ENCODE measurements around the gene PARM1. TPM values are rescaled to one million over a fixed set of nuclear protein-coding genes. Genes with fewer than 3 reads are reported as not detected.

The PARM1 gene
- total and polyA plus RNA-seq, 2 experiments from 2014 or later: 4.9 to 10.4 TPM

- H3K4me3 Mint-ChIP-seq: no peak overlapping the region
- H3K4me1 Mint-ChIP-seq: peaks cover 22% of the 10 kb centered on the region
- peak overlapping the region; percentile 64; the same call in 1 of the 2 replicates for H3K4me2 ChIP-seq
Observed at GRCh38 chr4:74893171-74893570, 39.7 kb upstream of the PARM1 start.

More at GRCh38 chr4:74893171-74893570, 39.7 kb upstream of the PARM1 start:
- no peaks in the 10 kb centered on the region for H4K20me1 ChIP-seq (replicated peaks; ENCODE audit: insufficient read depth)
- peaks cover 11% of the 10 kb centered on the region for H3K4me1 ChIP-seq (ENCODE audit: insufficient read depth)
- no peak overlapping the region for H3K27ac ChIP-seq (ENCODE audit: low read depth)
- H3K27me3 Mint-ChIP-seq (ENCODE audit: insufficient read depth, low read depth, poor library complexity): no peaks in the 10 kb centered on the region
- no peaks in the 10 kb centered on the region for H3K36me3 Mint-ChIP-seq (ENCODE audit: low read depth)
- H3K36me3 ChIP-seq (ENCODE audit: insufficient read depth): no peaks in the 10 kb centered on the region
- no peak for TF ChIP-seq ZNF462 (CRISPR knock-in tag; IDR thresholded peaks at IDR 0.05)
- TF ChIP-seq NANOG (IDR thresholded peaks at IDR 0.05; ENCODE audit: borderline replicate concordance): no peak
- TF ChIP-seq REST (IDR thresholded peaks at IDR 0.05; ENCODE audit: unreplicated experiment): no peak
- no peak for TF ChIP-seq ETS1 (IDR thresholded peaks at IDR 0.05)
- TF ChIP-seq EZH2 (IDR thresholded peaks at IDR 0.05; ENCODE audit: low read depth, unreplicated experiment): no peak
- no peak for TF ChIP-seq CTCF (conservative IDR thresholded peaks at IDR 0.05; ENCODE audit: low read depth in 2 of 2)
- TF ChIP-seq EZH2phosphoT487 (IDR thresholded peaks at IDR 0.05; ENCODE audit: unreplicated experiment): no peak
- TF ChIP-seq STAT1 (IDR thresholded peaks at IDR 0.05; ENCODE audit: unreplicated experiment): no peak
- TF ChIP-seq POLR2AphosphoS5 (IDR thresholded peaks at IDR 0.05; ENCODE audit: low read depth): no peak
- no peak for TF ChIP-seq CREB1 (CRISPR knock-in tag; IDR thresholded peaks at IDR 0.05; ENCODE audit: low read depth)
- TF ChIP-seq ZNF114 (CRISPR knock-in tag; IDR thresholded peaks at IDR 0.05): no peak
- no peak for TF ChIP-seq ZNF331 (CRISPR knock-in tag; IDR thresholded peaks at IDR 0.05; ENCODE audit: low read depth)
- no peak for TF ChIP-seq JUNB (IDR thresholded peaks at IDR 0.05; ENCODE audit: unreplicated experiment)
- H3K9me3 Mint-ChIP-seq: no peaks in the 10 kb centered on the region
- H3F3A ChIP-seq (replicated peaks; ENCODE audit: low read depth): no peaks in the 10 kb centered on the region
- DNase-seq (ENCODE audit: low spot score) (no peak), ATAC-seq (no peak)
- no peaks in the 10 kb centered on the region; the same call in 1 of the 2 replicates for H3K9me2 ChIP-seq (ENCODE audit: insufficient read depth)
- H3K27ac Mint-ChIP-seq: no peak overlapping the region
- no peak overlapping the region for H2AFZ ChIP-seq
- H3K4me3 ChIP-seq: no peak overlapping the region
- no peaks in the 10 kb centered on the region for H3K27me3 ChIP-seq (ENCODE audit: insufficient read depth)
- no peaks in the 10 kb centered on the region for H3K79me2 ChIP-seq (replicated peaks; ENCODE audit: insufficient read depth)
